Tongue (tissue), 2 donors: Measurements from ENCODE around the gene EPHB1. TPM values are rescaled to one million over a fixed set of nuclear protein-coding genes. Genes with fewer than 3 reads are reported as not detected.
A peak's percentile ranks its signal among the peaks of the same experiment; 100 is the strongest.

ENCODE experiments used
- DNase-seq: peaks from one replicate; pipeline ENCODE4 v3.0.0-alpha.2; 2015
- total RNA-seq: library from RNA; depleted of rRNA; stranded (reverse); fragments of >200 nt; gene quantifications from one replicate; pipeline ENCODE4 v1.2.3, GENCODE V29; 2014

The EPHB1 gene
- total RNA-seq, 1 donor from 2014 or later, result 13.3 TPM

DNA sequence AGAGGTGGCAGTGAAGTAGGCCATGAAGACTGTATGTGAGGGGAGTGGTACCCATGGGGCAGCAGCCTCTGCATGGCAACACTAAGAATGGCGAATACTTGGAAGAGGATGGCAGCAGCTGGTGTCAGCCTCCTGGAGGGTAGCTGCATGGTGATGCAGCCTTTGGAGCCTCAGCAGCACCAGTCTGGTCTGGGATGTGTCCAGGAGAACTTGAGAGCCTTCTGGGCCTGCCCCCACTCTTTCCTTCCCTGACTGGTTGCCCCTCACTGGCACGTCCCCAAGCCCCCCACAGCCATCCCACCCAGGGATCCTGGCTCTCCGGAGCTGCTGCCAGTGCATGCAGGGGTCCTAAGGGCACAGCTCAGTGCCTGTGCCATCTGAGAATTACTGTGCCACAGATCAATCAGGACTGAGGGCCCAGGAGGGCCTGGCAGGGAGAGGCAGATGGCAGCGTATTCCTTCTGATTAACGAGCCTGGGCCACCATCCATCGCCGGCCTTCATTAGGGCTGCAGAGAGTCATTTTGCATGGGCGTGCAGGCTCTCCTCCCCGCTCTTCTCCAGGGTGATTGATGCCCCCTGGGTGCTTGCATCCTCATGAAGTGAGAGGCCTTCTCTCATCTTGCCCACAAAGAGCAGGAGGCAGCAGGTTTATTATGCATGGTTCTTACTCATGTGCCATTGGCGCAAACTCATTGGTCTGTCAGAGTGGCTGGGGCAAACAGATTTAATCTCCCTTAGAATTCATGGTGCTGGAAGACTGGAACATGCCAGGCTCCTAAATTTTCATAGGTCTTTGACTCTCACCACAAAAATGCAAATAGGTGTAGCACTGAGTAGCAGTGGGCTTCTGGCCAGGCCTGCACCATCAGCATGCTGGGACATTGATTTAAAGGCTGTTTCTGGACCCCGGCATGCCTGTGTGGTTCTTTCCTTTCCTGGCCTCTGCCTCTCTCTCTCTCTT, 116.8 kb downstream of the EPHB1 start:
- DNase-seq, result no peak

DNA sequence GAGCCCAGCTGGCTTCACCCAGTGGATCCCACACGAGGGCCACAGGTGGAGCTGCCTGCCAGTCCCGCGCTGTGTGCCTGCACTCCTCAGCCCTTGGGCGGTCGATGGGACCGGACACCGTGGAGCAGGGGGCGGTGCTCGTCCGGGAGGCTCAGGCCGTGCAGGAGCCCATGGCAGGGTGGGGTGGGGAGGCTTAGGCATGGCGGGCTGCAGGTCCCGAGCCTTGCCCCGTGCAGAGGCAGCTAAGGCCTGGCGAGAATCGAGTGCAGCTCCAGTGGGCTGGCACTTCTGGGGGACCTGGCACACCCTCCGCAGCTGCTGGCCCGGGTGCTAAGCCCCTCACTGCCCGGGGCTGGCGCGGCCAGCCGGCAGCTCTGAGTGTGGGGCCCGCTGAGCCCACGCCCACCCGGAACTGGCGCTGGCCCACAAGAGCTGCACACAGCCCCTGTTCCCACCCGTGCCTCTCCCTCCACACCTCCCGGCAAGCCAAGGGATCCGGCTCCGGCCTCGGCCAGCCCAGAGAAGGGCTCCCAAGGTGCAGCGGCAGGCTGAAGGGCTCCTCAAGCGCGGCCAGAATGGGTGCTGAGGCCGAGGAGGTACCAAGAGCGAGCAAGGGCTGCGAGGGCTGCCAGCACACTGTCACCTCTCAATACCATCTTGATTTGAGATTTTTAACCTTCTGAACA, 121.4 kb downstream of the EPHB1 start:
- DNase-seq, result no peak

DNA sequence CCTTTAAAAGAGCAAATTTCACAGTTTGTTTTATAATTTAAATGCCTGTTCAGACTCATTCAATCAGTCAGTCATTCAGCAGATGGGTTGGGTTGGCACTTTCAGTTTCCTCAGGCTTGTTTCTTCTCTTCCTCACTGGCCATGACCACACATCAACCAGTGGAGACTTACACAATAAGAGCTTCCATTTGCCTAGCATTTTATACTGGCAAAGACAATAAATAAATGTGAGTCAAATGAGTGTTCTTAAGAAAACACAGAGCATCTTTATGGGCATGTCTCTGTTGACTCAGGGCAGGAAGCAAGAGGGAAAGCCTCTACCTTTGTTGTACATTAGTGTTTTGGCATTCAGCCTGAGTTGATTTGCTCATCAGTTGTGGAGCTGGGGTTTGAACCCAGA, 122.6 kb downstream of the EPHB1 start:
- no peak for DNase-seq

DNA sequence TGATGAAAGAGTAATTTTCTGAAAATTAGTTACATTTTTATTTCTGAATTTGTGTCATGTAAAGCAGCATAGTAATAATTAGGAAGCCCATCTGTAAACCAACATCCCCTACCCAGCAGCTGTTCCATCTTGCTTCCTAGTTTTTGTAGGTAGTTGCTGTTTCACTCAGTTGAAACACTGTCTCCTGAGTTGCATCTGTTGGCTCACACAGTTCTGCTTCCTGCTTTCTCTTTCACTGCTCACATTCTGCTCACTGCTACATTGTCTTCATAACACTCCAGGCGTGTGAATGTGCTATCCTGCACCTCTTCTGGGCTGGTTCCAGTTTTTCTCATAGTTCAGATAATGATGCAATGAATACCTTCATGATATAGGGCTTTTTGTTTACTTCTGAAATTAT, 123.4 kb downstream of the EPHB1 start:
- DNase-seq, result no peak

GRCh38 chr3:134922101-134922500, 127.0 kb downstream of the EPHB1 start:
- no peak for DNase-seq

GRCh38 chr3:134922866-134923265, 127.8 kb downstream of the EPHB1 start:
- no peak for DNase-seq

DNA sequence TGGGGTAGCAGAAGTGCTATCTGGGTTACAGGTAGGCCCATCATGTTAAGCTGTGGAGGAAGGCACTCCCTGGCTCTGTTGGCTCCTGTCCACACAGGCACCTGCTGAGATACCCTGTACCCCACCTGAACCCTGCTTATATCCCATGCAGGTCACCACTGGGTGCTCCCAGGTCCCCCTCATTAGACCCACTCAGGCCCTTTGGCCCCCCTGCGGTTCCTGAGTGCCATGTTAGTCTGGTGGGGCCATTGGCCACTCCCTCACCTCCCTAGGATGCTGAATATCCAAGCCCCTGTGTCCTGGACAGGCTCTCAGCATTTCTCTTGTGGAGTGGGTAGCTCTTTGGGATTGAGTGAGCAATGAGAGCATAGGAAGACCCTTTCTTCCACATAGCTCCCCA, 128.2 kb downstream of the EPHB1 start:
- DNase-seq, result no peak

- DNase-seq, result peak; percentile 53
Measured at GRCh38 chr3:134927599-134927998, 132.5 kb downstream of the EPHB1 start.

DNA sequence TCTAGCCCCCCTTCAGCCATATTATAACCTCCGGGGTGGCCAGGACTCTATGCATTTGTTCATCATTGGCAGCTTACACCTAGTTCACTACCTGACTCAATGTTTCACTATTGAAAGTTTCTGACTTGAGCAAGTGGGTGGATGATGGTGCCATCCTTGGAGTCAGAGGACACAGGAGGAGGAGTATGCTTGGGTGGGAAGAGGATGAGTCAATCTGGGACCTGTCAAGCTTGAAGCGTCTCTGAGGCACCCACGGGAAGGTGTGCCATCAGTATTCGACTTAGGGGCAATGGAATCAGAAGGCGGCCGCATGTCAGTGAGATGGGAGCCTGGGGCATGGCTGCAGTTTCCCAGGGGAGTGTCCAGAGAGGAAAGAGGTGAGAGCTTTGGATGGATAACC, 133.3 kb downstream of the EPHB1 start:
- no peak for DNase-seq

- DNase-seq, result no peak
Measured at GRCh38 chr3:134928819-134929218, 133.8 kb downstream of the EPHB1 start.

DNA sequence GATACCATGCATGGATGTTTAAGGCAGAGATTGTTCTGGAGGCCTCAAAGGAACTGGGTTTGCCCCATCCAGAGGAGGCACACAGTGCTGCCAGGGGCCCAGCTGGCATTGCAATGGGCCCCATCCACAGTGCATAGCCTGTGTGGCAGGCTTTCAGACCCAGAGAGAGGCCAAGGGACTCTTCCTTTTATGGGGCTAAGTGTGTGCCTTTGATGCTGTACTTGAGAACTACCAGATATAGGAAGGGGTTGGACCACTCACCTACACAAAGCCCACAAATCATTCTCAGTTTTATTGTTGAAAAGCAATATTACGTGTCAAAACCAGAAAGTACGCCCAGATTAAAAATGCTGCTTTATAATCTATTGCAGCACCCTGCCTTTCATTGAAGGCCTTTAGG, 134.9 kb downstream of the EPHB1 start:
- DNase-seq, result no peak

- no peak for DNase-seq
Measured at GRCh38 chr3:134931045-134931785, 136.2 kb downstream of the EPHB1 start.

DNA sequence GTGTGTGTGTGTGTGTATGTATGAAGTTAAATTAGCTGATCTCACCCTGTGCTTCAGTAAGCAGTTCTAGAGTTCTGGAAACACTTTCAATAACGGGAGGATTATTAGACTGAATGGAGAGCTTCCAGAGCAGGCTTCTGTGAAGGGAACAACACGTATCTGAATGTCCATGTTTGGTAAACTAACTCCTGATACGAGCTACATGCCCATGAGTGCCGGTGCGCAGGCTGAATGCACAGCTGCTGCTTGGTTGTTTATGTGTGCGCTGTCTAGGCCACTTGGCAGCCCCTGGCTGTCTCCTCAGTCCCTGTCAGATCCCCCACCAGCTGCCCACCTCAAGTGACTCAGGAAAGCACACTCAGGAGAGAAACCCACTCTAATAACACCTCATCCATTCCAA, 137.0 kb downstream of the EPHB1 start:
- peak; percentile 37 for DNase-seq

DNA sequence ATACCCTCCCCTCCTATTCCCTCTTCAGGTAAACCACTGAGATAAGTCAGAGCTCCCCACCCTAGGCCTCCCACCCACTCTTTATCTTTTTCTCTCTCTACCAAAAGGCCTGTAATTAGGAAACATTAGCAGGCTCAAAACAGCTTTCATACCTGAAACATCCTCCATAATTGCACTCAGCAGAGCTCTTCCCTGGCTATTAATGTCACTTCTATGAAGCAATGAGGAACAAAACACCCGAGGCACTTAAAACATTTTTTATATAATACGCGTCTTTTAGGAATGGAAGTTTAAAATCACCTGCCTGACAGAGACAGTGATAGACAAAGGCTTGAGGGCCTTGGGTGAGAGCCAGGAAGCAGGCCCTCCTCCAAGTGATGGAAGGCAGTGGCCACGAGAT, 138.9 kb downstream of the EPHB1 start:
- no peak for DNase-seq

DNA sequence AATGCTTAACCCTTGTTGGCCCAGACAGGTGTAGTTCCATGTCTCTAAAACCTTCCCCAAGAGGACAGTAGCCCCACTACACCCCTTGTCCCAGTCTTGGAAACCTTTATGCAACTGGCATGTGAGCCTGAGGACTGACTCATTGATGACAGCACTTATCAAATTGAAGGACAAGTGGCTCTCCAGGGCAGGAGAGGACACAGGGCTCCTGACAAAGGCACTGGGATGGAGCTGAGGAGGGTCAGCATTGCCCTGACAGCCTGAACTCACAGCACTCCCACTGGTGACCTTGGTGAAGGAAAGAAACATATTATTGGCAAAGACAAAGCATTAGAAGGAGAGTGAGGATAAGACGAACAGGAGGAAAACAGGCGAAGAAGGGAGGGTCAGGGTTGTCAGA, 139.9 kb downstream of the EPHB1 start:
- no peak for DNase-seq

DNA sequence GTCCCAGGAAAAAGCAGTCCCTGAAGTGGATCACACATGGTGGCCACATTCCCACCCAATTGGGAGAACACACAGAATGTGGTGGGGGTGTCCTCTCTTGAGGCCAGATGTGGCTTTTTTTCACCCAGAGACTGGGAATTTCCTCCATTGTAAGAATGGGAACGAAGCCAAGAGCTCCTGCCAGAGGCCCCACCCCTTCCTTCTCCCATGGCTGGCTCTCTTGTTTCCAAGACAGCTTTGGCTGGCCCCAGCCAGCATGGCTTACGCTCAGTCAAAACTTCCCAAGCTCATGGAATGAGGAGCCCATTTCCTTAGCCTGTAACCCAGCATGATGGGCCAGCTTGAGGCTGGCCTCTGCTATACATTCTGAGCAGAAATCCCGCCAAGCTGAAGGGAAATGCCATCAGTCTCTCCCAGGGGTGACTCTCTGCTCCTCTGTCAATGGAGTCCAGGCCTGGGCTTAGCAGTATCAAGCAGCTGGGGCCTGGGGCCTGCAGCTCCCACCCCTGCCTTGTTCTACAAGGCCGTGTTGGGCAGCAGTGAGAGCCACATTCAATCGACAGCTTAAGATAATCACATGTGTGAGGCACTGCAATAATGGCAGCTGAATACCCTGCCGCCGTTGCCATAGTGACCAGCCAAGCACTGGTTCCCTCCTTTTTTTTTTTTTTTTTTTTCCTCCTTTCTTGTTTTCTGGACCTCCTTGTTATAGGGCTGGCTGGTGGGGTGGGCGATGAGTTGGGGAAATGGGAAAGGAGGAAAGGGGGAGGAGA, 142.4 kb downstream of the EPHB1 start:
- DNase-seq, result peak; percentile 9

GRCh38 chr3:134938029-134938525, 143.0 kb downstream of the EPHB1 start:
- no peak for DNase-seq

GRCh38 chr3:134939978-134940377, 144.9 kb downstream of the EPHB1 start:
- no peak for DNase-seq

DNA sequence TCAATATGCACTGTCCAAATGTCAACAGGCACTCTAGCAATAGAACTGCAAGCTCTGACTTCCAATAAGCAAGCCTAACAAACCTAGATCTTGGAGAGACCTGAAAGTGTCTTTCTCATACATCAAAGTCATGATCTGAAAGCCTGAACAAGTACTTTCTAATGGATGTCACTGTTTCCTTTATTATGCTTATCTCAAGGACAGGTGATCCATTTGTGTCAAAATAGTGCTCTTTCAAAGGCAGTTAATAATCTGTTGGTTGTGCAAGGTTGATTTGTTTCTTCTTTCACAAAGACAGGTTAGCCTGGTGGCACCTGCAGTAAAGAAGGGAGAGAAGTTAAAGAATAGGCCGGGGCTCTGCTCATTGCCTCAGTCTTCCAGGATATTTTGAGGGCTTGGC, 146.8 kb downstream of the EPHB1 start:
- DNase-seq, result no peak

DNA sequence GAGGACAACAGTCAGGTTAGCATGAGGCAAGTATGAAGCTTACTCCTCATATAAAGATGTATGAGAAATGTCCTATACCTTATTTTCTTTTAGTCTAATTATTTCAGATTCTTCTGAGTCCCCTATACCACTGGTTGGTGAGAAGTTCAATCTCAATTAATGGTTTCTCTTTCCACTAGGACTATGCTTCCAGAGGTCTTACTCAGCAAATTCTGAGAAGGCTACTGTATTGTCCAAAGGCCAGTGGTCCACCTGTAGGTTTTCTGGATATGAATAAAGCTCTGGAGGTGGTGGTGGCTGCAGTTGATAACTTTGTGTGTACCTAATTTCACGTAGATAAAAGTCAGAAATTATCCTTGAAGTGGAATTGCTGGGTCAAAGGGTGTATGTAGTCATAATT, 149.4 kb downstream of the EPHB1 start:
- DNase-seq, result no peak

GRCh38 chr3:134949150-134949549, 154.1 kb downstream of the EPHB1 start:
- DNase-seq, result no peak

- no peak for DNase-seq
Measured at GRCh38 chr3:134952371-134952770, 157.3 kb downstream of the EPHB1 start.
